ENCODE measurements around the gene PSMB9.

The PSMB9 gene

GRCh38 chr6:32840604-32841246, 13.3 kb upstream of the PSMB9 start:
- peak; percentile 37 for DNase-seq

GRCh38 chr6:32842021-32842650, 11.9 kb upstream of the PSMB9 start:
- no peak for DNase-seq

DNA sequence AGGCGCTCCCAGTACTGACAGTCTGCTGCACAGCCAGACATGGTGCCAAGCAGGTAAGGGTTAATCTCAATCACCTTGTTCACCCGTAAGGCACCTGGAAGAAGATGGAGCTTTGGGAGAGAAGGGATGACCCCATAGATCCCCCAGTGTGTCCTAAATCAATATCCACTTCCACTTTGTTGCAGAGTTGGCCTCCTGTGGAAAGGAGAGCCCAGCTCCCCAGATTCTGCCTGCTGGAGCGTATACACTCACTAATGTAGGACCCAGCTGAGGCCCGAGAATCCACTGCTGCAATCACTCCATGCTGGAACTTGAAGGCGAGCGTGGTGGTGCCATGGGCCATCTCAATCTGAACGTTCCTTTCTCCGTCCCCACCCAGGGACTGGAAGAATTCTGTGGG, 11.3 kb upstream of the PSMB9 start:
- DNase-seq: no peak

DNA sequence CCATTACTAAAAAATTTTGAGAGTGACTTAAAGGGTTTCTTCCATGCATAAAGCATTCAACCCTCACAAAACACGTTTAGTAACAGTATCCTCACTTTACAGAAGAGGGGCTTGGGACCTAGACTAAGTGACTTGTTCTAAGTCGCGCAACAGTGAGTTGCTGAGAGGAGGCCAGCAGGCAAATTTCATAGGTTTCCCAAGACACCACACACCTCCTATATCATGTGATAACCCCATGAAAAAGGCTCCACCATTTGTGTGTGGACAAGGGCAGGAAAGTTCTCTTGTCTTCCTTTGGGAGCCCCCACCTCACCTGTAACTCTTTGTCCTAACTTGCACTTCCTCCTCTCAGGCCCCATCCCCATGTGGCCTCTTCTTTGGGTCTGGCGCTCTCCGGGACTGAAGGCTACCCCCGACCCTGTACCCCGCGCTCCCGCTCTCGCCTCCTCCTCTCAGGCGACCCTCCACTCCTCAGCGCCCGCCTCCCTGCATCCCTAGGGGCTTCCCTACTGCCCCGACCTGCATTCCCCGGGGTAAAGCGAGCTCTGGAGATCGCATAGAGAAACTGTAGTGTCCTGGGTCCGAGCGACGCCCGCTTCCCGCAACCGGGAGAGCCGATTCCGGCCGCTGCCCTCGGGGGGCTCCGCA, 10.5 kb upstream of the PSMB9 start:
- DNase-seq: no peak

DNA sequence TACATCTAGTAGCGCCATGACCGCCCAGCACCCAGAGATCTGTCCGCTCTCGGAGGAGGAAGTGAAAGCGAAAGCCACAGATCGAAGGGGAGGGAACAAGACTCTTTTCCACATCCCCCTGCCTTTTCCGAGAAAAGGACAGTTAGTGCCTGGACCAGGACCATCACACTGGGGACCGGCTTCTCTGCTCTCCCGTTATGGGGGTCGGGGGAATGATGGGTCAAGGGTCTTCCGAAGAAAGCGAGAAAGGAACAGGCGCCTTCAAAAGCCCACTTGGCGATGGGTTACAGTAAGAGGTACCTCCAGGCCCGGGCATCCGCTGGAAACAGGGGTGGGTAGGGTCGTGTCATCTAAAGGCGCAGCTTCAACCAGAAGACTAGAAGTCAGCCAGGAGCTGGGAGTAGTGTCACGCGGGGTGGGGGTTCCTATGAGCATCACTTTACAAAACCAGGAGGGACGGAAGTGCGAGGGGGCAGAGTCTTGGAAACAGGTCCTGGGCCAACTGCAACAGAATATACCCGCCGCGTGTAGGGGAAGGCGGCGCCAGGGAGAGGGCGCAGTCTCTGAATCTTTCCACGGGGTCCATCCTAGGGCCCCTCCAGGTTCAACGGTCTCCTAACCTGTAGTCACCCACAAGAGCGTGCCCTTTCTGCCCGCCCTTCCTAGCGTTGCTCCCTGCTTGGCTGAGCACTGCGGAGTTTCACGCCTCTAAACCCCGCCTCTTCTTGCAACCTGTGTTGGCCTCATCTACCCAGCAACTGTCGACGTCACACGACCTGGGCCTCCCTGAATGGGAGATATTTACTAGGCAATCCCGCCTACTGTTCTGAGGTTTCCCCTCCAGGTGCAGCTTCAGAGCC, 9.8 kb upstream of the PSMB9 start, which contains the start of gene PSMB8:
TSS of gene PSMB8 (minus strand) at position 69 of the 860 bp plus-strand sequence. CDS start at position 18, 51 bp downstream.
- peak; percentile 98 for DNase-seq

DNA sequence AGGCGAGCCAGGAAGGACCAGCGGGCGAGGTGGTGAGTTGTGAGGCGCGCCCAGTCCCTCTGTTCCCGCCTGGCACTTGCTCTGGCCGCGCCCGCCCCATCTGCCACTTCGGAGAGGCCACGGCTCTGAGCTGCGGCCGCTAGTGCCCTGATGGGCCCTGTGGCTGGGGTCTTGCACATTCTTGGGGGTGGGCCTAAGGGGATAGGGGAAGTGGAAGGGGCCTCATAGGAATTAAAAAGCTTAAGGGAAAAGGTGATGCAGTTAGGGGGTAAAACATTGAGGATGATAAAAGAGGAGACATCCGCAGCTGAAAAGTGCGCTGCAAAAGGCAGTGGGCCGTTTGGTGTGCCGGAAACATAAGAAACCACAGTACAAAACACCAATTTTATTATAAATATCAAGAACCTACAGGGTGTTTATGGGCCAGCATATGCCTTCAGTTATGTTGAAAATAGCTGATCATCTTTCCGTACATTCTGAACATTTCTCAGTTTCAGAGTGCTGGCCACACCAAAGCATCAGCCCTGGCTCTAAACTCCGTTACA, 9.1 kb upstream of the PSMB9 start:
- DNase-seq: no peak

DNA sequence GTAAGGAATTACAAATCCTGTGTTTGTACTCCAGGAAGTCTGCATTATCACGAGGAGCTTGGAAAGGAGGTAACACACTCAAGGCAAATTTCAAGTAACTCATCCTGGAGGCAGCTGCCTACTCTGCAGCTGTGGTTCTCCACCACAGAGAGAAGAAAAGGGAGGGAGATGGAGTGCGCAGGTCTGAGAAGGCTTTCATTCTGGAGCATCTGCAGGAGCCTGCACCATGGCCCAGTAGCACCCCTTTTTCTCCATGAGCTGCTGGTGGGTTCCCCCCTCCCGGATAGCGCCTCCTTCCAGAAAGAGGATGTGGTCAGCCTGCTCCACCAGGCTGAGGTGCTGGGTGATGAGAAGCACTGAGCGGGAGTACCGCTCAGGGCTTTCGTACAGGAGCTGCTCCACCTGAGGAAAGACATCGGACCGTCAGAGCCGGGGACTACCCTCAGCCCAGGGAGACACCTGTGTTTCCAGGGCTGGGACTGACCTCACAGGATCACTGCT, 8.6 kb upstream of the PSMB9 start:
- peak; percentile 48 for DNase-seq

DNA sequence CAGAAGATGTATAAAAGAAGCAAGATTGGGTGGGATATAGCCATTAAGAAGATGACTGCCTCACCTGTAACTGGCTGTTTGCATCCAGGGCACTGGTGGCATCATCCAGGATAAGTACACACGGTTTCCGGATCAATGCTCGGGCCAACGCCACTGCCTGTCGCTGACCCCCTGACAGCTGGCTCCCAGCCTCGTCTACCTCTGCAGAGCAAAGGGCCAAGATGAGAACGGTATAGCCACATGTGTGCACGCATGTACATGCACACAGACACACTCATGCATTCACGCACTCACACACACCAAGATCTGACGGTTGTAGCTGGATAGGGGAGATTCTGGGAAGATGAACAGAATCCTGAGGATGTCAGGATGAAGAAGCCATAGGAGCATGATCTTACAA, 7.0 kb upstream of the PSMB9 start:
- DNase-seq: no peak

DNA sequence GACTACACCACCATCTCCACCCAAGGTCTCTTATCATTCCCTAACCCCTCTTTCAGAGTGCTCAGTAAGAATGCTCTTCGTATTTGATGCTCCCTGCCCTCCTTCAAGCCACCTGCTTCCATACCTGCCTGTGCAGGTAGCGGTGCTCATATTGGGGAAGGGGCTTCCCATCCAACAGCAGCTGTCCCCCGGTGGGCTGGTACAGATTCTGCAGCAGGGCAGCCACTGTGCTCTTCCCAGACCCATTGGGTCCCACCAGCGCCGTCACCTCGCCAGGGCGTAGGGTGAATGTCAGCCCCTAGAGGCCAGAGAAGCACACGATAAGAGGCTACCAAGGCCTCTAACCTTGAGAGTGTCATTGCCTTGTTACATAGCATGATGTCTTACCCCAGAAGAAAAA, 6.2 kb upstream of the PSMB9 start:
- no peak for DNase-seq

- no peak for DNase-seq
Measured at GRCh38 chr6:32849126-32849525, 4.9 kb upstream of the PSMB9 start.

- DNase-seq: no peak
Measured at GRCh38 chr6:32851025-32851424, 3.0 kb upstream of the PSMB9 start.

DNA sequence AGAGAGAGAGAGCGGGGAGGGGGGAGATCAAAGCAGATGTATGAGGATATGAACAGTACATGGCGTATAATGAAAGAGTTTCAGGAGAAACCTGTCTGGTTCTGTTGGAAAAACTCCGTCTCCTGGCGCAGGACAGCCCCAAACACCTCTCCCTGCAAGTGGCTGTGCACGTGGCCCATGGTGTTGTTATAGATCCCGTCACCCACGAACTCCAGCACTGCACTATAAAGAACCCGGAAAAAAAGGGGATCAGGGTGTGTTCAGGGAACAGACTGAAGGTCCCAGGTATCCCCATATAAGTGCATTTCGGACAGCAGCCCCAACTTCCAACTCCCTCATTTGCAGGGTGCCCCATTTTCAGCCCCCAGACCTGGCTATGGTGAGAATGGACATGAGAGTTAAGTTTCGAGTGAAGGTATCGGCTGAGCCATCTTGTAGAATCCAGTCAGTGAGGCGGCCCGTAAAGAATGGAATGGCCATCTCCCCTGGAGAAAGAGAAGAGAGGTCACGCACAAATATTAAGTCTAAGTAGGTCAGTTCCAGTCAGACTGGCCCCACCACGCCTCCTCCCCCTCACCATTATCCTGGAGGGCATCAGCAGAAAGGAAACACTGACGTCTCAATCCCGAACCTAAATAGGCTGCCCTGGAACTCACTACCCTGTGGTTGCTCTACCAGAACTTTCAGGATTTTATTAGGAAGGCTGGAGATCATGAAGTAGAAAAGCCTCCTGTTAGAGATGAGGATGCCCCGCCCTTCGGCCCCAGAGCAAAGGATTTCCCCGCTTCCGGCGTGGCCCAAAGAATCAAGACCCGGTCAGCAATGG, 1.8 kb upstream of the PSMB9 start:
- no peak for DNase-seq

- peak; percentile 66 for DNase-seq
Measured at GRCh38 chr6:32852844-32853540, 1.0 kb upstream of the PSMB9 start.

- peak; percentile 54 for DNase-seq
Measured at GRCh38 chr6:32854376-32855178, 585 bp downstream of the PSMB9 start.

DNA sequence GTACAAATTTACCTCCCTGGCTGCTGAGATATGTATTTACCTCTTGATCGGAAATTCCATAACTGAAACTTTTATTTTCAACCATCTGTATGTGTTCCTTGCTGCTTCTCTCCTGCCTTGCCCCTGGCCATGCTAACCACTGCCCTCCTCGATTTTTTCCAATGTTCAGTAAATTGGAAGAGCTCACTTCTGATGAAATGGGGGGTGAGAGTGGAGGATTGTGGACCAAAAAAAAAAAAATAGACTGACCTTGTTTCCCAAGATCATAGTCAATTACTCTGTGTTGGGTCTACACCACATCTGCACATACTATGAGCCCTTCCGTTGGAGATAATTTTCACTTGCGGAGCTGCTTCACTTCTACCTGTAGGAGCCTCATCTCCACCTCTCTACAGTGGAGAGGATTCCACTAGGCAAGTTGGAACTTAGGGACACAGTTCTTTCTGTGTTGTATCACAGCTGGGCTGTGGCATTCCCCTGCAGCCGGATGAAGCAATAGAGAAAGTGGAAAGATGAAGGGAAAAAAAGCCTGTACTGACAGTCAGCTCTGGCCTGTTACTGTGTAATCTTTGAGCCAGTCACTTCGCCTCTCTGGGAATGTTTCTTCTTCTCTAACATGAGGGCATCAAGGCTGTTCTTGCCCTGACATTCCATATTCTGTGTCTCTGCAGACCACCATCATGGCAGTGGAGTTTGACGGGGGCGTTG, 1.6 kb downstream of the PSMB9 start:
- no peak for DNase-seq

GRCh38 chr6:32857156-32857891, 3.3 kb downstream of the PSMB9 start:
- no peak for DNase-seq

- DNase-seq: no peak
Measured at GRCh38 chr6:32858194-32858593, 4.2 kb downstream of the PSMB9 start.

DNA sequence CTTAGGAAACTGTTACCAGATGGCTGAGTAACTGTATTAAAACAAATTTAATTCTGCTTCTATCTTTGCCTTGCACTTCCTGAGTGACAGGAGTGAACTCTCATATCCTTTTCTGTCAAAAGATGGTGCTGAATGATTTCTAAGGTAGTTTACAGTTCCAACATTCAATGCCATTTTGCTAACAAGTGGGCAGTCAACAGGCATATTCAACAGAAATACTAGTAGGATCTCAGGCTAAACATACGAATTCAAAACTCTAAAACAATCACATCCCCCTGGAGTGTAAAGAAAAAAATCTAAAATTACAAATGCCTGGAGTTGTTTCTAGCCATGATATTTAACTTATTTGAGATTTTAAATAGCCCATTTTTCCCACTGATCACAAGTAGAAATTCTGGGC, 6.7 kb downstream of the PSMB9 start:
- no peak for DNase-seq

DNA sequence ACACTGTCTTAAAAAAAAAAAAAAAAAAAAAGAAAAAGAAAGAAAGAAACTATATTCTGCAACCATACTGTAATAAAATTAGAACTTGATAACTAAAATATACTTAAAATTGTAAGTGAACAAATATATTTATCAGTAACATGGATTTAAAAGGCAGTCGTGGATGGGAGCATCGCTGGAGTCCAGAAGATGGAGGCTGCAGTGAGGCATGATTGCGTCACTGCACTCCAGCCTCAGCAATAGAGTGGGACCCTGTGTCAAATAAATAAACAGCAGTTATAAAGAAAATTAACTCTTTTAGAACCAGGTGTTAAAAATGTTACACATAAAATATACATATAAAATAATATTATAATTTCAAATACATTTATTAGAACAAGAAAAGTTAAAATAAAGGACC, 8.7 kb downstream of the PSMB9 start:
- DNase-seq: no peak

Measured in stimulated activated CD4-positive, alpha-beta T cell treated with anti-CD3 and anti-CD28 coated beads, Interleukin-1b, Interleukin-23, amount 100 ng/mL, for 48 hours (primary cell).